ENCODE results near the gene MAD1L1. TPM values are rescaled to one million over a fixed set of nuclear protein-coding genes. Genes with fewer than 3 reads are reported as not detected.

Gene MAD1L1
- total RNA-seq, 2 experiments from 2014 or later: 58.3 to 65.3 TPM

DNA sequence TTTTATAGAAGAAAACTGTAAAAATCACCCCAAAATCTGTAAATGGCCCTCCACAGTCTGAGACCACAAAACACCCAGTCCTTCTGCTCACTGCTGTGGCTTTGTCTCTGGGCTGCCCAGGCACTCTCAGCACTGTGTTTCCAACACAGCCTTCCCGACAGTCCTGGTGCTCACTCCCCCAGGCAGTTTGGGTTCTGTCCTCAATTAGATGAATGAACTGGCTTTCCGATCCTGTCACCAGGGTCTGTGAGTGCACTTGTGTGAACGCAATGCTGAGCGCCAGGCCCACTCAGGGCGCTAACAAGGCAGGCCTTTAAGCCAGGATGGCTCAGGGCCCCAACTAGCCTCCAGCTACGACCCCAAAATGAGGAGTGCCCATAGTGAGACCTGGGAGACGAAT lies 3.3 kb downstream of the MAD1L1 start:
- peaks cover 29% of the 10 kb centered on the region for H3K79me2 ChIP-seq (ENCODE audit: insufficient read depth, low read depth, low read length)
- BruUV-seq (replicated peaks): no TSS peak
- ChIA-PET CTCF (ENCODE audit: unreplicated experiment) (no interaction called here), POLR2A (no interaction called here)
- H3K9me3 ChIP-seq (ENCODE audit: low read length): no peaks in the 10 kb centered on the region
- H3K36me3 ChIP-seq (ENCODE audit: insufficient read depth, low read length): peaks cover 64% of the 10 kb centered on the region
- H3K9me2 ChIP-seq (ENCODE audit: insufficient read depth, low read length): no peaks in the 10 kb centered on the region
- H3K27ac ChIP-seq (ENCODE audit: low read depth, low read length, poor library complexity, severe bottlenecking): no peak overlapping the region
- H3K4me3 ChIP-seq (ENCODE audit: low read depth, low read length, poor library complexity, severe bottlenecking): no peak overlapping the region
- H3K4me1 ChIP-seq (ENCODE audit: insufficient read depth, low read length, poor library complexity, severe bottlenecking): peaks cover 21% of the 10 kb centered on the region
- TF ChIP-seq EZH2phosphoT487 (IDR thresholded peaks at IDR 0.05; ENCODE audit: borderline replicate concordance, low read depth, low read length) (no peak), CTCF (conservative IDR thresholded peaks at IDR 0.05; ENCODE audit: low read length) (no peak)
- H2AFZ ChIP-seq (ENCODE audit: low read length): no peak overlapping the region
- DNase-seq (ENCODE audit: low spot score): no peak
- H3K4me2 ChIP-seq (ENCODE audit: low read length): no peak overlapping the region
- H4K20me1 ChIP-seq (ENCODE audit: insufficient read depth, low read length): no peaks in the 10 kb centered on the region; the same call in 1 of the 2 replicates
- intact Hi-C loops (cut with micrococcal nuclease; ENCODE audit: unreplicated experiment): no loop called here

DNA sequence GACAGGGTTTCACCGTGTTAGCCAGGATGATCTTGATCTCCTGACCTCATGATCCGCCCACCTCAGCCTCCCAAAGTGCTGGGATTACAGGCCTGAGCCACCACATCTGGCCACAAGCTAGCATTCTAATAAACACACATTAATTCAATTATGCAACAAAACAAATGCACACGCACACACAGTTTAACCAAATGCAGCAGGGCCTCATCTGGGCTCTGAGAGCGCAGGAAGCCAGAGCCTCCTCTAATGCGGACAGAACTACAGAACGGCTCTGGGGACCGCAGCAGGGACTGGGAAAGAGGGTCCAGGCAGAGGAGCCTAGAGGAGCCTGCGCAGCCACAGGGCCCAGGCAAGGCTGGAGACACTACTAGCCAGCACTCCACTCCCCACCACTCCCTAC lies 3.8 kb downstream of the MAD1L1 start:
- CTCF ChIA-PET (ENCODE audit: unreplicated experiment): no interaction called here

More for the DNA sequence above, 3.8 kb downstream of the MAD1L1 start:
- Histone ChIP-seq H2AFZ (ENCODE audit: low read length) (no peak overlapping the region), H3K4me2 (ENCODE audit: low read length) (no peak overlapping the region), H3K9me2 (ENCODE audit: insufficient read depth, low read length) (no peaks in the 10 kb centered on the region), H3K36me3 (ENCODE audit: insufficient read depth, low read length) (peaks cover 64% of the 10 kb centered on the region), H3K79me2 (ENCODE audit: insufficient read depth, low read depth, low read length) (peaks cover 29% of the 10 kb centered on the region), H3K27ac (ENCODE audit: low read depth, low read length, poor library complexity, severe bottlenecking) (no peak overlapping the region), H3K4me1 (ENCODE audit: insufficient read depth, low read length, poor library complexity, severe bottlenecking) (peaks cover 21% of the 10 kb centered on the region), H4K20me1 (ENCODE audit: insufficient read depth, low read length) (no peaks in the 10 kb centered on the region; the same call in 1 of the 2 replicates), H3K9me3 (ENCODE audit: low read length) (no peaks in the 10 kb centered on the region), H3K4me3 (ENCODE audit: low read depth, low read length, poor library complexity, severe bottlenecking) (no peak overlapping the region)
- intact Hi-C loops (cut with micrococcal nuclease; ENCODE audit: unreplicated experiment): no loop called here
- BruUV-seq (replicated peaks): no TSS peak
- POLR2A ChIA-PET: interaction anchor here (0.7 kb wide), 1 partner anchor 43 kb away, joined by 3 read pairs; no protein-coding TSS in a partner anchor
- TF ChIP-seq EZH2phosphoT487 (IDR thresholded peaks at IDR 0.05; ENCODE audit: borderline replicate concordance, low read depth, low read length) (no peak), CTCF (conservative IDR thresholded peaks at IDR 0.05; ENCODE audit: low read length) (no peak)
- no peak for DNase-seq (ENCODE audit: low spot score)

Measured in OCI-LY7 (cell line).